Choroid plexus epithelial cell (primary cell): ENCODE data around the gene POGZ.

Experiments used
- DNase-seq: peaks from one replicate; pipeline ENCODE4 v3.0.0-alpha.2; 2010; ENCODE audit warnings: low read depth
- H3K4me3 ChIP-seq: 2 replicates; pipeline ENCODE4 v1.5.1; 2011; ENCODE audit warnings: low read depth, mild to moderate bottlenecking, control low read depth, low read length, moderate library complexity
- TF ChIP-seq, protein P1 (sequence below): conservative IDR thresholded peaks from 2 replicates; pipeline ENCODE4 v1.5.1; 2011; ENCODE audit warnings: low read depth, mild to moderate bottlenecking, control low read depth, inconsistent platforms, low read length, moderate library complexity

The POGZ gene

GRCh38 chr1:151367658-151368392, 91.5 kb downstream of the POGZ start:
- no peak overlapping the region for H3K4me3 ChIP-seq
- DNase-seq: no peak
- TF ChIP-seq, protein P1, sequence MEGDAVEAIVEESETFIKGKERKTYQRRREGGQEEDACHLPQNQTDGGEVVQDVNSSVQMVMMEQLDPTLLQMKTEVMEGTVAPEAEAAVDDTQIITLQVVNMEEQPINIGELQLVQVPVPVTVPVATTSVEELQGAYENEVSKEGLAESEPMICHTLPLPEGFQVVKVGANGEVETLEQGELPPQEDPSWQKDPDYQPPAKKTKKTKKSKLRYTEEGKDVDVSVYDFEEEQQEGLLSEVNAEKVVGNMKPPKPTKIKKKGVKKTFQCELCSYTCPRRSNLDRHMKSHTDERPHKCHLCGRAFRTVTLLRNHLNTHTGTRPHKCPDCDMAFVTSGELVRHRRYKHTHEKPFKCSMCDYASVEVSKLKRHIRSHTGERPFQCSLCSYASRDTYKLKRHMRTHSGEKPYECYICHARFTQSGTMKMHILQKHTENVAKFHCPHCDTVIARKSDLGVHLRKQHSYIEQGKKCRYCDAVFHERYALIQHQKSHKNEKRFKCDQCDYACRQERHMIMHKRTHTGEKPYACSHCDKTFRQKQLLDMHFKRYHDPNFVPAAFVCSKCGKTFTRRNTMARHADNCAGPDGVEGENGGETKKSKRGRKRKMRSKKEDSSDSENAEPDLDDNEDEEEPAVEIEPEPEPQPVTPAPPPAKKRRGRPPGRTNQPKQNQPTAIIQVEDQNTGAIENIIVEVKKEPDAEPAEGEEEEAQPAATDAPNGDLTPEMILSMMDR: no peak

DNA sequence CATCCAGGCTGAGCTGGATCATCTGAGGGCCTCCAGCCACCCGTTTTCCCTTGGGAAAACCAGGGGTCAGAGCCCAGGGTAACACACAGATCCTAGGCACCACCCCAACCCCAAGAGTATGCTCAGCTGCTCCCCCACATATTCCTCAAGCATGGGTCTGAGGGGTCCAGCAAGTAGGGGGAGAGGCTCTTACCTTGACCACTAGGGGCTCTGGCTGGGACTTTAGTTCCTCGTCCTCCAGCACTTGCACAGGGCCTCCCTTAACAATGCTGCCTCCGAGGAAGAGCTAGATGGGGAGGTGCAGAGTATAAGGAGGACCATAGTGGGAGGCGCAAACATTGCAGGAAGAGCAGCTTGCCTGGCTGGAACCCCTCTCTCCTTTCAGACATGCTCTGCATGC, 94.3 kb downstream of the POGZ start:
- H3K4me3 ChIP-seq: no peak overlapping the region
- no peak for DNase-seq
- TF ChIP-seq, protein P1: no peak

DNA sequence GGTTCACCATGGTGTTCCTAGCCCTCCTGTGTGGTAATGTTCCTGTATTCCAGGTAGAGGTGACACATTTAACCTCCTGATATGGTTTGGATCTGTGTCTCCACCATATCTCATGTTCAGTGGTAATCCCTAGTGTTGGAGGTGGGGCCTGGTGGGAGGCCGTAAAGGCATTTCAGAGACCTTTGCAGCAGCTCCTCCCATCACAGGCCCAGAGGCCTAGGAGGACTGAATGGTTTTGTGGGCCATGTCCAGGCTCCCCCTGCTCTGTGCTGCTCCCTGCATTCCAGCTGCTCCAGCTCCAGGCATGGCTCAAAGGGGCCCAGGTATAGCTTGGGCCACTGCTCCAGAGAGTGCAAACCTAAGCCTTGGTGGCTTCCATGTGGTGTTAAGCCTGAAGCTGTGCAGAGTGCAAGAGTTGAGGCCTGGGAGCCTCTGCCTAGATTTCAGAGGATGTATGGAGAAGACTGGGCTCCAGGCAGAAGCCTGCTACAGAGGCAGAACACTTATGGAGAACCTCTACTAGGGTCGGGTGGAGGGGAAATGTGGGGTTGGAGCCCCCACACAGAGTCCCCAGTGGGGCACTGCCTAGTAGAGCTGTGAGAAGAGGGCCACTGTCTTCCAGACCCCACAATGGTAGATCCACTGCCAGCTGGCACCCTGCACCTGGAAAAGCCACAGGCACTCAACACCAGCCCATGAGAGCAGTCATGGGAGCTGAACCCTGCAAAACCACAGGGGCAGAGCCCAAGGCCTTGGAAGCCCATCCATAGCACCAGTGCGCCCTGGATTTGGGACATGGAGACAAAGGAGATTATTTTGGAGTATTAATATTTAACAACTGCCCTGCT, 96.8 kb downstream of the POGZ start:
- no peak for DNase-seq
- TF ChIP-seq, protein P1: no peak
- no peak overlapping the region for H3K4me3 ChIP-seq

GRCh38 chr1:151361883-151362282, 97.4 kb downstream of the POGZ start:
- no peak overlapping the region for H3K4me3 ChIP-seq
- no peak for DNase-seq
- TF ChIP-seq, protein P1: no peak

GRCh38 chr1:151356696-151357095, 102.6 kb downstream of the POGZ start:
- no peak for DNase-seq
- H3K4me3 ChIP-seq: no peak overlapping the region

More at GRCh38 chr1:151356696-151357095, 102.6 kb downstream of the POGZ start:
- TF ChIP-seq, protein P1: no peak
